ENCODE measurements around the gene PTPRK.

DNA sequence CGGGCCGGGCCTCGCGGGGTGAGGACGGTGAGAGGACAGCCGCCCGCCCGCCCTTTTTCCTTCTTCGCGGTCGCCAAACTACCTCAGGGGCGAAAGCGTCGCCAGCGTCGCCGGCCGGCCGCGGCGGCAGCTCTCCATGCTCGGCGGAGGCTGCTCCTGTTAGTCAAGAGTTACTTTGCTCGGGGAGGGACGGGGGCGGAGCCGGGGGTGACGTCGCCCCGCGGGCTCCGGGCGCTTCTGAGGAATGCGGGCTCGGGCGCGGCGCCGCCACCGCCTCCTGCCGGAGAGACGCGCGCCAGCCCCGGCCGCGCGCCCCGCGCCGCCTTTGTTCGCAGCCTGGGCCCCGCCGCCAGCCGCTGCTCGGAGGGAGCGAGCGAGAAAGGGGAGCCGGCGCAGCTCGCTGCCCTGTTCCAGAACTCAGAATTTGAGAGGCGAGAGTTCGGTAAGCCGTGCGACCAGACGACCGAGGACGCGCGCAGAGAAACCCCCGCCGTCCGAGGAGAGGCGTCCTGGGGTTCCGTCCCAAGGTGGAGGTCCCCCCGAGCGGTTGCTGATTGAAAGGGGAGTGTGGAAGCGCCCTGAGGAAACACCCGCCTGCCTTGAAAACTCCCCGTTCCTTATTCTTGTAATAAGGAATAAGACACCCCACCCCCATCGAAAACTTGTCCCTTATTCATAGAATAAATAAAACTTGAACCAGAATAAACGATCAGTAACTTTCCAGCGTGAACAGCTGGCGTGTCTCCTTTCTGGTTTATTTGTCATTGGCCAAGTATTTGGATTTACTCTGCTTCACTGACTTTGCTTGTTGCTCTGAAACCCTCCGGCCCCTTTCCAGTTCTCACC, at the start of gene PTPRK:
- TF ChIP-seq, protein P1, sequence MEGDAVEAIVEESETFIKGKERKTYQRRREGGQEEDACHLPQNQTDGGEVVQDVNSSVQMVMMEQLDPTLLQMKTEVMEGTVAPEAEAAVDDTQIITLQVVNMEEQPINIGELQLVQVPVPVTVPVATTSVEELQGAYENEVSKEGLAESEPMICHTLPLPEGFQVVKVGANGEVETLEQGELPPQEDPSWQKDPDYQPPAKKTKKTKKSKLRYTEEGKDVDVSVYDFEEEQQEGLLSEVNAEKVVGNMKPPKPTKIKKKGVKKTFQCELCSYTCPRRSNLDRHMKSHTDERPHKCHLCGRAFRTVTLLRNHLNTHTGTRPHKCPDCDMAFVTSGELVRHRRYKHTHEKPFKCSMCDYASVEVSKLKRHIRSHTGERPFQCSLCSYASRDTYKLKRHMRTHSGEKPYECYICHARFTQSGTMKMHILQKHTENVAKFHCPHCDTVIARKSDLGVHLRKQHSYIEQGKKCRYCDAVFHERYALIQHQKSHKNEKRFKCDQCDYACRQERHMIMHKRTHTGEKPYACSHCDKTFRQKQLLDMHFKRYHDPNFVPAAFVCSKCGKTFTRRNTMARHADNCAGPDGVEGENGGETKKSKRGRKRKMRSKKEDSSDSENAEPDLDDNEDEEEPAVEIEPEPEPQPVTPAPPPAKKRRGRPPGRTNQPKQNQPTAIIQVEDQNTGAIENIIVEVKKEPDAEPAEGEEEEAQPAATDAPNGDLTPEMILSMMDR (conservative IDR thresholded peaks at IDR 0.05; ENCODE audit: low read depth, low read length) = 0 out of 2 replicates have a peak, but pooled peaks have one; percentile 25
- TF ChIP-seq EZH2phosphoT487 (IDR thresholded peaks at IDR 0.05; ENCODE audit: borderline replicate concordance, low read length) = no peak

Measured in PC-3 (cell line).